Neural progenitor cell (in vitro differentiated cells): ENCODE measurements around the gene MTX2. TPM values are rescaled to one million over a fixed set of nuclear protein-coding genes. Genes with fewer than 3 reads are reported as not detected.

Experiments
- DNase-seq: peaks from one replicate; pipeline ENCODE4 v3.0.0-alpha.2; 2016; ENCODE audit warnings: low spot score
- H2AFZ ChIP-seq: fragments of 200-600 bp; sonication (generic); replicated peaks from 2 replicates; pipeline ENCODE4 v1.6.1; 2016; ENCODE audit warnings: antibody characterized with exemption
- H3F3A ChIP-seq: fragments of 200-600 bp; sonication (generic); 2 replicates; pipeline ENCODE4 v1.6.1; 2016; ENCODE audit warnings: antibody characterized with exemption, low read depth
- H3K27ac ChIP-seq: fragments of 200-600 bp; sonication (generic); 2 replicates; pipeline ENCODE4 v1.5.1; 2016; ENCODE audit warnings: mild to moderate bottlenecking
- H3K27me3 ChIP-seq: fragments of 200-600 bp; sonication (generic); 2 replicates; pipeline ENCODE4 v1.6.1; 2016; ENCODE audit warnings: mild to moderate bottlenecking, moderate library complexity
- H3K36me3 ChIP-seq: fragments of 200-600 bp; sonication (generic); 2 replicates; pipeline ENCODE4 v1.5.1; 2016
- H3K4me1 ChIP-seq: fragments of 200-600 bp; sonication (generic); 2 replicates; pipeline ENCODE4 v1.6.1; 2016; ENCODE audit warnings: mixed run types
- H3K4me2 ChIP-seq: fragments of 200-600 bp; sonication (generic); 2 replicates; pipeline ENCODE4 v1.6.1; 2016
- H3K4me3 ChIP-seq: fragments of 200-600 bp; sonication (generic); 2 replicates; pipeline ENCODE4 v1.5.1; 2016
- H3K79me2 ChIP-seq: fragments of 200-600 bp; sonication (generic); 2 replicates; pipeline ENCODE4 v1.6.1; 2016; ENCODE audit warnings: low read depth
- H3K9ac ChIP-seq: fragments of 200-600 bp; sonication (generic); 2 replicates; pipeline ENCODE4 v1.6.1; 2016
- H3K9me3 ChIP-seq: fragments of 200-600 bp; sonication (generic); 2 replicates; pipeline ENCODE4 v1.5.1; 2016; ENCODE audit warnings: low read depth
- H4K20me1 ChIP-seq: fragments of 200-600 bp; sonication (generic); 2 replicates; pipeline ENCODE4 v1.6.1; 2016; ENCODE audit warnings: low read depth
- H3K27ac Mint-ChIP-seq: 3 replicates; pipeline ENCODE4 v1.8.0; 2021; ENCODE audit warnings: mixed read lengths
- H3K27me3 Mint-ChIP-seq: 2 replicates; pipeline ENCODE4 v1.8.0; 2022; ENCODE audit warnings: low read depth, mild to moderate bottlenecking, inconsistent platforms, moderate library complexity, mixed read lengths; ENCODE audit not compliant: insufficient read depth
- H3K36me3 Mint-ChIP-seq: 3 replicates; pipeline ENCODE4 v1.8.0; 2021; ENCODE audit warnings: mixed read lengths
- H3K4me1 Mint-ChIP-seq: 3 replicates; pipeline ENCODE4 v1.8.0; 2021; ENCODE audit warnings: mixed read lengths
- H3K4me3 Mint-ChIP-seq: 3 replicates; pipeline ENCODE4 v1.8.0; 2021; ENCODE audit warnings: mild to moderate bottlenecking, moderate library complexity, mixed read lengths
- H3K9me3 Mint-ChIP-seq: 3 replicates; pipeline ENCODE4 v1.8.0; 2020; ENCODE audit warnings: mixed read lengths
- EZH2 ChIP-seq: fragments of 200-600 bp; sonication (generic); IDR thresholded peaks from 2 replicates; pipeline ENCODE4 v1.6.1; 2017; ENCODE audit warnings: antibody characterized with exemption, mild to moderate bottlenecking, moderate library complexity
- EZH2phosphoT487 ChIP-seq: fragments of 200-600 bp; sonication (generic); IDR thresholded peaks from 2 replicates; pipeline ENCODE4 v1.6.1; 2017; ENCODE audit warnings: antibody characterized with exemption
- total RNA-seq: library from RNA; depleted of rRNA; stranded (reverse); fragments of >200 nt; gene quantifications from 2 replicates; pipeline ENCODE4 v1.2.3, GENCODE V29; 2015; ENCODE audit warnings: low replicate concordance
- TF ChIP-seq, protein P1 (sequence below): fragments of 200-600 bp; sonication (generic); IDR thresholded peaks from 2 replicates; pipeline ENCODE4 v1.5.1; 2017; ENCODE audit warnings: antibody characterized with exemption, mild to moderate bottlenecking

Gene MTX2
- total RNA-seq = 33.1 and 39.2 TPM in 2 replicates

DNA sequence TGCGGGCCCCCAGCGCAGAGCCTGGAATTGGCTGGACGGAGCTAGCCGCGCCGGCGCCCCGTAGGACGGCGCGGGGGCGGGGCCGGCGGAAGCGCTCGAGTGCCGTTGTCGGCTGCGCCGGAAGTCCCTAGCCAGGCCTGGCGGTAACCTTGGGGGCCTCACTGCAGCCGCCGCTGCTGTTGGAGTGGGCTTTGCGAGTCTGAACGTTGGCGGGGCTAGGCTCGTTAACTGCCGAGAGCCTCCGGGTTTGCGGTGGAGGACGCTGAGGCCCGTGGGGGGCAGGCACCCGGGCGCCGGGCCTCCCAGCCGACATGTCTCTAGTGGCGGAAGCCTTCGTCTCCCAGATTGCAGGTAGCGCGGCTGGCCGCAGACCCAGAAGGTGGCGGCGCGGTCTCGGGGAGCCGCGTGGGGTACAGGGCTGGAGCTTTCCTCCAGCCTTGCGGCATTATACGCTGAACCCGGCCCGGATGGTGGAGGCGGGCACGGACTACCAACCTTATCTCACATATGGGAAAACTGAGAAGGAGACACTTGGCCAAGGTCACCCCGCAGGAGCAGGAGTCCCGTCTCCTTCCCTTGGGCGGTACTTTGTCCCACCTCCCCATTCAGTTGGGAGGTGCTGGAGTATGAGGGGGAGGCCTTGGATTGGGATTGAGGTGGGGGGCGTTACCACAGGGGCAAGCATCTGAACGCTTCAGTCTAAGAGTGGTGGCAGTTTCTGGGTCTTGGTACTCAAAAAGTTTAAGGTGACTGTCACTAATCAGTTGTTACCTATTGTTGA is at the start of gene MTX2:
Gene MTX2, plus strand, starts transcription at position 124 of the 781 bp plus-strand sequence. Its CDS starts 188 bp downstream, at position 312.
- H3K4me2 ChIP-seq = peak within 1 kb of the TSS; percentile 87
- TF ChIP-seq, protein P1, sequence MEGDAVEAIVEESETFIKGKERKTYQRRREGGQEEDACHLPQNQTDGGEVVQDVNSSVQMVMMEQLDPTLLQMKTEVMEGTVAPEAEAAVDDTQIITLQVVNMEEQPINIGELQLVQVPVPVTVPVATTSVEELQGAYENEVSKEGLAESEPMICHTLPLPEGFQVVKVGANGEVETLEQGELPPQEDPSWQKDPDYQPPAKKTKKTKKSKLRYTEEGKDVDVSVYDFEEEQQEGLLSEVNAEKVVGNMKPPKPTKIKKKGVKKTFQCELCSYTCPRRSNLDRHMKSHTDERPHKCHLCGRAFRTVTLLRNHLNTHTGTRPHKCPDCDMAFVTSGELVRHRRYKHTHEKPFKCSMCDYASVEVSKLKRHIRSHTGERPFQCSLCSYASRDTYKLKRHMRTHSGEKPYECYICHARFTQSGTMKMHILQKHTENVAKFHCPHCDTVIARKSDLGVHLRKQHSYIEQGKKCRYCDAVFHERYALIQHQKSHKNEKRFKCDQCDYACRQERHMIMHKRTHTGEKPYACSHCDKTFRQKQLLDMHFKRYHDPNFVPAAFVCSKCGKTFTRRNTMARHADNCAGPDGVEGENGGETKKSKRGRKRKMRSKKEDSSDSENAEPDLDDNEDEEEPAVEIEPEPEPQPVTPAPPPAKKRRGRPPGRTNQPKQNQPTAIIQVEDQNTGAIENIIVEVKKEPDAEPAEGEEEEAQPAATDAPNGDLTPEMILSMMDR = peak; percentile 20
- TF ChIP-seq EZH2 (peak; percentile 55), EZH2phosphoT487 (no peak)
- no peaks in the 10 kb centered on the region for H3K9me3 ChIP-seq
- peaks cover 9% of the 10 kb centered on the region for H3K4me1 ChIP-seq
- H3K4me3 Mint-ChIP-seq = peak within 1 kb of the TSS; percentile 98
- peaks cover 8% of the 10 kb centered on the region for H3K4me1 Mint-ChIP-seq
- H3K79me2 ChIP-seq = peaks cover 51% of the 10 kb centered on the region
- H3K27ac Mint-ChIP-seq = peak within 1 kb of the TSS; percentile 88
- H3K9me3 Mint-ChIP-seq = no peaks in the 10 kb centered on the region
- H3K4me3 ChIP-seq = peak within 1 kb of the TSS; percentile 89
- peak within 1 kb of the TSS; percentile 77 for H3K27ac ChIP-seq
- peak within 1 kb of the TSS; percentile 66 for H3K9ac ChIP-seq
- no peaks in the 10 kb centered on the region for H3K27me3 Mint-ChIP-seq
- peaks cover 5% of the 10 kb centered on the region for H3F3A ChIP-seq
- no peaks in the 10 kb centered on the region for H3K36me3 ChIP-seq
- peaks cover 39% of the 10 kb centered on the region for H3K27me3 ChIP-seq
- peak; percentile 88 for DNase-seq
- H3K36me3 Mint-ChIP-seq = peaks cover 5% of the 10 kb centered on the region
- peak within 1 kb of the TSS; percentile 97 for H2AFZ ChIP-seq
- peaks cover 18% of the 10 kb centered on the region for H4K20me1 ChIP-seq

DNA sequence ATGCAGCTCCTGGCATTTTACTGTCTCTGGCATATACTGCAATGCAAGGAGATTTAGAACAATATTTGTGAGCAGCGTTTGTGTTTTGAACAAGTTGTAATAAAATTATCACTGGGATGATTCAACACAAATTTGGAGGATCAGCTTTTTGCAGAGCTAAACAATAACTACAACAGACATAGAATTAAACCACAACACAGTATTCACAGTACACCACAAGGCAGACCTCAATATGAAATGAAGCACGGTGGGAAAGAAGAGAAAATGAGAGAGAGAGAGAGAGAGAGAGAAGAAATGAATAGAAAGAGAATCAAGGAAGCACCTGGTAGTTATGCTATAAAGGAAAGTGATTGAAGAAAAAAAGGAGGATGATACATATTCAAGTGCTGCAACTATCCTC is 41.4 kb upstream of the MTX2 start:
- H3K27me3 Mint-ChIP-seq = peaks cover 2% of the 10 kb centered on the region
- H3K9me3 Mint-ChIP-seq = no peaks in the 10 kb centered on the region

DNA sequence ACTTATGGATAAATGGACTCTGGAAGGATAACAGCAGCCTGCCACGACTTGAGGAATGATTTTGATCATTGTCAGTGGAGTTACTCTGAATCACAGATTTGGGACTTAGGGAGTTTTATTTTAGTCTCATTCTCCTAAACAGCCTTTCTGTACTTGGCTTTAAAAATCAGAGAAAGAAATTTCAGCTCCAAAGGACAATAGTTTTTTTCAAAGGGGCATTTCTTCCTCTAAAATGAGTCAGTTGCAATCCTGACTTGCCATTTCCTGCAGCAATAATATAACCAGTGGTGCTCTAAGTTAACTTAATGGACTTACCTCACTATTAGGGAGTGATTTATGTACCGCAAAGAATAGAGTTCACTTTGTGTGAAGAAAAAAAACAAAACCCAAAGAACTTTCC is 35.1 kb upstream of the MTX2 start:
- H3K36me3 ChIP-seq = no peaks in the 10 kb centered on the region
- H3K4me1 ChIP-seq = no peaks in the 10 kb centered on the region
- no peak overlapping the region for H3K9ac ChIP-seq
- DNase-seq = no peak
- no peaks in the 10 kb centered on the region for H3K9me3 Mint-ChIP-seq
- no peak overlapping the region for H2AFZ ChIP-seq
- no peaks in the 10 kb centered on the region for H3K9me3 ChIP-seq
- H3K27ac Mint-ChIP-seq = no peak overlapping the region
- no peaks in the 10 kb centered on the region for H4K20me1 ChIP-seq
- H3K4me3 ChIP-seq = no peak overlapping the region
- no peaks in the 10 kb centered on the region for H3K4me1 Mint-ChIP-seq
- no peaks in the 10 kb centered on the region for H3K79me2 ChIP-seq
- no peak for TF ChIP-seq EZH2phosphoT487
- no peak for TF ChIP-seq EZH2
- TF ChIP-seq, protein P1 = no peak
- peaks cover 8% of the 10 kb centered on the region for H3K27me3 Mint-ChIP-seq
- H3K4me2 ChIP-seq = no peak overlapping the region
- no peak overlapping the region for H3K27ac ChIP-seq
- no peaks in the 10 kb centered on the region for H3K36me3 Mint-ChIP-seq
- H3K4me3 Mint-ChIP-seq = no peak overlapping the region
- H3K27me3 ChIP-seq = peaks cover 35% of the 10 kb centered on the region
- H3F3A ChIP-seq = no peaks in the 10 kb centered on the region

More for the DNA sequence above, 41.4 kb upstream of the MTX2 start:
- Mint-ChIP-seq H3K4me3 (no peak overlapping the region), H3K27ac (no peak overlapping the region), H3K36me3 (no peaks in the 10 kb centered on the region), H3K4me1 (no peaks in the 10 kb centered on the region)
- Histone ChIP-seq H3K79me2 (no peaks in the 10 kb centered on the region), H3K4me3 (no peak overlapping the region), H3K36me3 (no peaks in the 10 kb centered on the region), H3K27me3 (peaks cover 57% of the 10 kb centered on the region), H3F3A (no peaks in the 10 kb centered on the region), H3K4me2 (no peak overlapping the region), H4K20me1 (no peaks in the 10 kb centered on the region), H2AFZ (no peak overlapping the region), H3K9me3 (no peaks in the 10 kb centered on the region), H3K4me1 (no peaks in the 10 kb centered on the region), H3K9ac (no peak overlapping the region), H3K27ac (no peak overlapping the region)
- no peak for DNase-seq
- TF ChIP-seq EZH2phosphoT487 = no peak
- TF ChIP-seq EZH2 = no peak
- TF ChIP-seq, protein P1 = no peak
